ENCODE results near the gene TRO.

GRCh38 chrX:54933150-54933826 lies 12.7 kb downstream of the TRO start:
- no peak for TF ChIP-seq CTCF (IDR thresholded peaks at IDR 0.05)
- no peak for TF ChIP-seq POLR2A (IDR thresholded peaks at IDR 0.05)
